C4-2B (cell line): Measurements from ENCODE around the gene ZNF488.

ENCODE experiments used
- H3K27ac ChIP-seq: fragments of 450-650 bp; 2 replicates; pipeline ENCODE4 v1.5.1; 2017
- CTCF ChIP-seq: fragments of 450-650 bp; conservative IDR thresholded peaks from 2 replicates; pipeline ENCODE4 v1.5.1; 2017; ENCODE audit warnings: mild to moderate bottlenecking
- ZFX ChIP-seq: fragments of 450-650 bp; IDR thresholded peaks from 2 replicates; pipeline ENCODE4 v1.6.1; 2017

Gene ZNF488

DNA sequence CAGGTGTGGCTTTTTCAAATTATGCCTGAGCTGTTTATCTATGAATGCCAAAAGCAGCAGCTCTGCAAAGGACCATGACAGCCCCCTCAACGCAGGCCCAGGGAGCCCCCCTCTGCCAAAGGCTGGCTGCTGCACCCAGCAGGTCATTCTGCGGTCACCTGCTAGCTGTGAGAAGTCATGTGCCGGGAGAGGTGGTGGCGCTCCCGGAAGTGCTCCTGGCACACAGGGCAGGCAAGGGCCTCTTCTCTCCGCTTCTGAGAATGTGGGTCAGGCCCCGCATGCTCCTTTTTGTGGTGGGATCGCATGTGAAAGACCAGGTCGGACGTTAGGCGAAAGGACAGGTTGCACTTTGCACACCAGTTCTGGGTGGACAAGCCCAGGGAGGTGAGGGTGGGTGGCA lies 16.4 kb downstream of the ZNF488 start:
- TF ChIP-seq CTCF (no peak), ZFX (no peak)
- no peak overlapping the region for H3K27ac ChIP-seq

DNA sequence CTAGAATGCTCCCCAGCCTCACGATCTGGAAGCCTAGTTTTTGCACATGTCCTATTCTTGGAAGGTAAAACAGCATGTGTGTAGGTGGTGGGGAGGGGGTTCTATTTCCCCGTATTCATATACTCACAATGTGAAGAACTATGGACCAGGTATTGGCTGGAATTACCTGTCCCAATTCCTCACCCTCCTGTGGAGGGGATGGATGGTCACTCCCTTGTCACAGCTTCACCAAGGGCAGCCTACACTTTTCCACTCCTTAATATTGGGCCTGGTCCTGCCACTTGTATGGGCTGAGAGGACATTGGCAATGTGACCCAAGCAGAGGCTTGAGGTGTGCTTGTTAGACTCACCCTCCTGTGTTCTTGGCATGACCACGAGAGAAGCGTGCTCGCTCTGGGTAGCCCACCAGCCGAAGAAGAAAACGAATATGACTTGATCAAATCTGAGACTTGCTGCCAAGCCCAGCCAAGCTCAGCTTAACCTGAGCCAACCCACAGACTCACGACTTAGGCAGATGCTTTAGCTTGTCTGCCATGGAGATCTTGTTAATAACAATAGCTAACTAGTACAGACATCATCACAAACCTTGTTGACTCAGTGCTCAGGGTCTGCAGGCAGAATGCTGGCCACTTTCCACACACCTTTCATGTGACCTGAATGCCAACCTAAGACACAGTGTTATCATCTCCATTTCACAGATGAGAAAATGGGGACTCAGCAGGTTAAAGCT lies 17.2 kb downstream of the ZNF488 start:
- no peak overlapping the region for H3K27ac ChIP-seq
- TF ChIP-seq ZFX (no peak), CTCF (no peak)

DNA sequence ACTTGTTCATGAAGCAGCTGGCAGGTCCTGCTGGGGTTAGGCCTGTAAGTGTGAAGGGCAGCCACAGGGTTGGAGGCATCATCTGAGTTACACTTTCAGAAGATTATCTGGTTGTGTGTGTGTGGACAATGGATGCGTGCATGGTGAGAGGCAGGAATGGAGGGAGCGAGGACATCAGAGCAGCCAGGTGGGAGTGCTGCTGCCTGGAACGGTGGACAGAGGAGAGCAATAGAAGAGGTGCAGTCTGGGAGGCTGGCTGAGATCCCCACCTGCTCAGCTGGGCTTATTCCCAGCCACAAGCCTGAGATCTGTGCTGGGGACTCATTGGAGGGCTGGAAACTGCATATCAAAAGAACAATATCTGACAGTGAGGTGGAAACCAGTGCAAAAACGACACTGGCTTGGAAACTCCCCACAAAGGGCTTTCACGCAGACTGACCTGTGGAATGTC lies 17.9 kb downstream of the ZNF488 start:
- TF ChIP-seq CTCF (no peak), ZFX (no peak)

DNA sequence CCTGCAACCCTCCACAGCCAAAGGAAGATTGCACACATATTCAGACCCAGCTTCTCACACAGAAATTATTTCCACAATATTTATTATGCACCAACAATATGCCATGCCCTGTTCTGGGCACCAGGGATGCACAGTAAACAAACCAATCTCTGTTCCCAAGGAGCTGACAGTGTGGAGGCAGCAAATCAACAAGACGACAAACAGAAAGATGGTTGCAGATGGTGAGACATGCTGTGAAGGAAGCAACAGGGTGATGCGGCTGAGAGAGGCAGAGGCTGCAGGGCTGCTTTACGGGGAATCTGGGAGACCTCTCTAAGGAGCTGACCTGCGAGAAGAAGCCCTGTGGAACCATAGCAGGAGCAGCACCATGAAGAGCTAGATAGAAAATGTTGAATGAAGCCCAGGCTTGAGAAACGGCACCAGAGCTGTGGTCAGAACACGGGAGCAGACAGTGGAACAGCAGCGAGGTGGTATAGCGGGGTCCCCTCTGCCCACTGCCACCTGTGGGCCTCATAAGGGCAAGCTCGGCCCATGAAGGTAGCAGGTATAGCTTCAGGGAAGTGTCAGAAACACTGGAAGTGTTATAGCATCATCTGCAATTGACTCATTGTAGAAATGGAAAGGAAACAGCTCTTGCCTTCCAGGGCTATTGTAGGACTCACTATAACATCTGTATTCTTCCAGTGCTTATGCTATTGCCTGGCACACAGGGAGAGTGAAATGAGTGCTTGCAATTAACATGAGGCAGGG lies 18.5 kb downstream of the ZNF488 start:
- H3K27ac ChIP-seq = no peak overlapping the region
- no peak for TF ChIP-seq CTCF
- TF ChIP-seq ZFX = no peak

More for the DNA sequence above, 17.9 kb downstream of the ZNF488 start:
- H3K27ac ChIP-seq = no peak overlapping the region

GRCh38 chr10:47364911-47365310 lies 19.2 kb downstream of the ZNF488 start:
- H3K27ac ChIP-seq = no peak overlapping the region
- TF ChIP-seq ZFX = no peak
- TF ChIP-seq CTCF = no peak

- TF ChIP-seq CTCF = no peak
- TF ChIP-seq ZFX = no peak
- no peak overlapping the region for H3K27ac ChIP-seq
Observed at GRCh38 chr10:47364366-47364765, 19.7 kb downstream of the ZNF488 start.

- no peak overlapping the region for H3K27ac ChIP-seq
- TF ChIP-seq ZFX (no peak), CTCF (no peak)
Observed at GRCh38 chr10:47363781-47364180, 20.3 kb downstream of the ZNF488 start.
